DOHH2 (cell line): Measurements from ENCODE around the gene TCERG1L.

Experiments used
- H3F3A ChIP-seq: fragments of 200-600 bp; sonication (generic), shearing (Covaris generic); 2 replicates; pipeline ENCODE4 v1.6.0; 2016; ENCODE audit warnings: antibody characterized with exemption, mild to moderate bottlenecking; ENCODE audit not compliant: control insufficient read depth, insufficient read depth
- H3K27ac ChIP-seq: fragments of 200-600 bp; sonication (generic); 2 replicates; pipeline ENCODE4 v1.5.1; 2014; ENCODE audit warnings: low read depth, mild to moderate bottlenecking, low read length, moderate library complexity
- H3K27me3 ChIP-seq: fragments of 200-600 bp; sonication (generic); 2 replicates; pipeline ENCODE4 v1.6.1; 2014; ENCODE audit warnings: mild to moderate bottlenecking, low read length, mixed read lengths; ENCODE audit not compliant: control insufficient read depth
- H3K36me3 ChIP-seq: fragments of 200-600 bp; sonication (generic); 2 replicates; pipeline ENCODE4 v1.6.1; 2014; ENCODE audit warnings: mild to moderate bottlenecking, low read length, moderate library complexity, mixed read lengths; ENCODE audit not compliant: control insufficient read depth
- H3K4me1 ChIP-seq: fragments of 200-600 bp; sonication (generic); 2 replicates; pipeline ENCODE4 v1.6.1; 2014; ENCODE audit warnings: mild to moderate bottlenecking, low read length, mixed read lengths; ENCODE audit not compliant: control insufficient read depth
- H3K4me2 ChIP-seq: fragments of 200-600 bp; sonication (generic); 2 replicates; pipeline ENCODE4 v1.6.0; 2014; ENCODE audit warnings: mild to moderate bottlenecking, low read length, moderate library complexity
- H3K4me3 ChIP-seq: fragments of 200-600 bp; sonication (generic); 2 replicates; pipeline ENCODE4 v1.5.1; 2014; ENCODE audit warnings: mild to moderate bottlenecking, low read length, mixed read lengths
- H3K79me2 ChIP-seq: fragments of 200-600 bp; sonication (generic); 2 replicates; pipeline ENCODE4 v1.6.1; 2014; ENCODE audit warnings: mild to moderate bottlenecking, low read length, mixed read lengths; ENCODE audit not compliant: control insufficient read depth
- H3K9me2 ChIP-seq: fragments of 200-600 bp; sonication (generic); replicated peaks from 2 replicates; pipeline ENCODE4 v1.6.1; 2014; ENCODE audit warnings: mild to moderate bottlenecking, low read length, mixed read lengths; ENCODE audit not compliant: control insufficient read depth
- H3K9me3 ChIP-seq: fragments of 200-600 bp; sonication (generic); 2 replicates; pipeline ENCODE4 v1.6.1; 2014; ENCODE audit warnings: antibody characterized with exemption, low read length, mixed read lengths; ENCODE audit not compliant: control insufficient read depth, insufficient read depth
- H4K20me1 ChIP-seq: fragments of 200-600 bp; sonication (generic); 2 replicates; pipeline ENCODE4 v1.6.0; 2014; ENCODE audit warnings: low read depth, mild to moderate bottlenecking, antibody characterized with exemption, low read length, moderate library complexity; ENCODE audit not compliant: control insufficient read depth, insufficient read depth
- CTCF ChIP-seq: fragments of 200-600 bp; sonication (generic); IDR thresholded peaks from one replicate; pipeline ENCODE4 v1.5.1; 2014; ENCODE audit warnings: antibody characterized with exemption, mild to moderate bottlenecking, low read depth, low read length; ENCODE audit not compliant: poor library complexity, severe bottlenecking
- EZH2phosphoT487 ChIP-seq: fragments of 200-600 bp; sonication (generic); IDR thresholded peaks from 2 replicates; pipeline ENCODE4 v1.6.1; 2017; ENCODE audit warnings: borderline replicate concordance, mild to moderate bottlenecking, antibody characterized with exemption, low read length, moderate library complexity, mixed read lengths

The TCERG1L gene

GRCh38 chr10:131093795-131094366, 217.6 kb downstream of the TCERG1L start:
- H3F3A ChIP-seq, result no peaks in the 10 kb centered on the region
- TF ChIP-seq CTCF (no peak), EZH2phosphoT487 (no peak)
- H3K9me2 ChIP-seq, result no peaks in the 10 kb centered on the region
- H3K27ac ChIP-seq, result no peak overlapping the region
- H3K79me2 ChIP-seq, result no peaks in the 10 kb centered on the region
- H3K27me3 ChIP-seq, result no peaks in the 10 kb centered on the region
- no peaks in the 10 kb centered on the region for H3K4me1 ChIP-seq
- no peak overlapping the region for H3K4me2 ChIP-seq
- H4K20me1 ChIP-seq, result no peaks in the 10 kb centered on the region
- H3K4me3 ChIP-seq, result no peak overlapping the region
- no peaks in the 10 kb centered on the region for H3K9me3 ChIP-seq
- no peaks in the 10 kb centered on the region for H3K36me3 ChIP-seq

- TF ChIP-seq CTCF (no peak), EZH2phosphoT487 (no peak)
- no peaks in the 10 kb centered on the region for H3K9me3 ChIP-seq
- H3K4me3 ChIP-seq, result no peak overlapping the region
- no peaks in the 10 kb centered on the region for H3K4me1 ChIP-seq
- H3F3A ChIP-seq, result no peaks in the 10 kb centered on the region
- no peaks in the 10 kb centered on the region for H4K20me1 ChIP-seq
- H3K36me3 ChIP-seq, result no peaks in the 10 kb centered on the region
- no peaks in the 10 kb centered on the region for H3K9me2 ChIP-seq
- no peak overlapping the region for H3K27ac ChIP-seq
- H3K79me2 ChIP-seq, result no peaks in the 10 kb centered on the region
- no peak overlapping the region for H3K4me2 ChIP-seq
- H3K27me3 ChIP-seq, result no peaks in the 10 kb centered on the region
Observed at GRCh38 chr10:131093346-131093745, 218.2 kb downstream of the TCERG1L start.

- no peaks in the 10 kb centered on the region for H3K9me3 ChIP-seq
- H3K9me2 ChIP-seq, result no peaks in the 10 kb centered on the region
- H3F3A ChIP-seq, result no peaks in the 10 kb centered on the region
- no peaks in the 10 kb centered on the region for H3K36me3 ChIP-seq
- TF ChIP-seq CTCF (no peak), EZH2phosphoT487 (no peak)
- H3K4me2 ChIP-seq, result no peak overlapping the region
- no peak overlapping the region for H3K27ac ChIP-seq
- H4K20me1 ChIP-seq, result no peaks in the 10 kb centered on the region
- no peaks in the 10 kb centered on the region for H3K4me1 ChIP-seq
- H3K4me3 ChIP-seq, result no peak overlapping the region
- no peaks in the 10 kb centered on the region for H3K27me3 ChIP-seq
- no peaks in the 10 kb centered on the region for H3K79me2 ChIP-seq
Observed at GRCh38 chr10:131092876-131093275, 218.6 kb downstream of the TCERG1L start.
